HuH-7.5 (cell line): ENCODE measurements around the gene CDC42BPG.

Experiments
- DNase-seq: peaks from one replicate; pipeline ENCODE4 v3.0.0; 2011; ENCODE audit warnings: low spot score

Gene CDC42BPG

DNA sequence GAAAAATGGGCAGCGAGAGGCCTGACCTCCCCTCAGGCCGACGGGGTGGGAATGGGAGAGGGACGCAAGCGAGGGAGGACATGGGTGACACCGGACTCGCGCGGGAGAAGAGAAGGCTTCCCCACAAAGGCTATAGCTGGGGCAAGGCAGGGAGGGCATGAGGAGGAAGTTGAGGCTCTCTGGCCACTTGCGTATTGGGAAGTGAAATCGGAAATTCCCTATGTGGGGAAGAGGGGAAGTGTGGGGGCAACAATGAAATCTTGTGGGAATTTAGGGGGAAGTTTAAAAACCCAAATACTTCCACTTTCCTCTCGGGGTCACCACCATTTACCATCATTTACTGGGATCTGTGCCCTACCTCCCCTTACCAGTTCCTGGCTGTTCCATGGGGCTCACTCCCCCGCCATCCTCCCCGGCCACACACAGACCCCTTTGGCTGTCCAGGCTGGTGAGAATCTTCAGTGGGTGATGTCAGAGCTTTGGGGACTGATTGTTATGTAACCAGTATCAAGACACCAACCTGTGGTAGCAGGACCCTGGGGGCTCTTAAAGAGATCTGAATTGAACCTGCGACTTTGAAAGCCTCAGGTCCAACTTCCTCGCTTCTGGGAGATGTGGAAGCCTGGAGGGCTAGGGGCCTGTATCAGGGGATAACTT lies 34.9 kb upstream of the CDC42BPG start:
- DNase-seq = no peak

DNA sequence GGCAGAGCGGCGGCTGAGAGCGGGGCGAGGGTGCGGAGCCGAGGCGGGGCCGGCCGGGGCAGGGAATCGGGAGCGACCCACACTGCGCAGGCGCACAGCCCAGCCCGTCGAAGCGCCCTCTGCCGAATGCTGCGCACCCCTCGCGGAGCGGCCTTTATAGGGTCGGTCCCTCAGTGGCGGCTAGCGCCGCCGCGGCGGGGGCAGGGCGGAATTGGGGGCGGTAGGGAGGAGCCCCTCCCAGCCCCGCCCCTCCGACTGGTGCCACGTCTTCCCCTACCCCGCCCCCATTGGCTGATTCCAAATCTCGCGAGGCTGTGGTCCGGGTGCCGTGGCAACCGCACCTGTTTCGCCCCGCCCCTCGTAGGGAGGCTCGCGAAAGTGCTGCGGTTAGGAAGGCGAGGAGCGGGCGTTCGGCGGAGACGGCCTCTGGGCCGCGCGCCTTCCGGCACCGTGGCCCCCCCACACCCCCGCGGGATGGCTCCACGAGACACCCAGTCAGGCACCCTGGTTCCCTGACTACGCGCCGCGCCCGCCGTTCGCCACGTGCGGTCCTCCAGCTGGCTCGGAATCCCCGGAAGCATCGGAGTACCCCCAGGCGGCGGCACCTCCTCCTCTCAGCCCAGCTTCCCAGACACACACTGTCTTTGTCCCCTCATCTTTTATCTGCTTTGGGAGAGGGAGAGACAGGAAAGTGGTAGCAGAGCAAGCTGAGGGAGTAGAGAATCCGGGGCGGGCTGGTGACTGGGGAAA lies 34.2 kb upstream of the CDC42BPG start, which contains the start of gene EHD1:
Gene EHD1 (minus strand): TSS at position 128 of the 750 bp plus-strand sequence. CDS start 157 bp downstream, outside the sequence.
- peak; percentile 95 for DNase-seq

DNA sequence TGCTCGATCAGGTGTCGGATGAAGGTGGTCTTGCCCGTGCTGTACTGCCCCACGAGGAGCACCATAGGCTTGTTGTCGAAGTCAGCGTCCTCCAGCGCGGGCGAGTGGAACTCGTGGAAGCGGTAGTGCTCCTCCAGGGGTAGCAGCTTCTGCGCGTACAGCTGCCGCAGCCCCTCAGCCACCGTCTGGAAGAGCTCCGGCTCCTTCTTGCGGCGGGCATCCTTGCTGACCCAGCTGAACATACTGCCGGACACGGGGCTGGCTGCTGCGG lies 33.7 kb upstream of the CDC42BPG start:
- DNase-seq = no peak

DNA sequence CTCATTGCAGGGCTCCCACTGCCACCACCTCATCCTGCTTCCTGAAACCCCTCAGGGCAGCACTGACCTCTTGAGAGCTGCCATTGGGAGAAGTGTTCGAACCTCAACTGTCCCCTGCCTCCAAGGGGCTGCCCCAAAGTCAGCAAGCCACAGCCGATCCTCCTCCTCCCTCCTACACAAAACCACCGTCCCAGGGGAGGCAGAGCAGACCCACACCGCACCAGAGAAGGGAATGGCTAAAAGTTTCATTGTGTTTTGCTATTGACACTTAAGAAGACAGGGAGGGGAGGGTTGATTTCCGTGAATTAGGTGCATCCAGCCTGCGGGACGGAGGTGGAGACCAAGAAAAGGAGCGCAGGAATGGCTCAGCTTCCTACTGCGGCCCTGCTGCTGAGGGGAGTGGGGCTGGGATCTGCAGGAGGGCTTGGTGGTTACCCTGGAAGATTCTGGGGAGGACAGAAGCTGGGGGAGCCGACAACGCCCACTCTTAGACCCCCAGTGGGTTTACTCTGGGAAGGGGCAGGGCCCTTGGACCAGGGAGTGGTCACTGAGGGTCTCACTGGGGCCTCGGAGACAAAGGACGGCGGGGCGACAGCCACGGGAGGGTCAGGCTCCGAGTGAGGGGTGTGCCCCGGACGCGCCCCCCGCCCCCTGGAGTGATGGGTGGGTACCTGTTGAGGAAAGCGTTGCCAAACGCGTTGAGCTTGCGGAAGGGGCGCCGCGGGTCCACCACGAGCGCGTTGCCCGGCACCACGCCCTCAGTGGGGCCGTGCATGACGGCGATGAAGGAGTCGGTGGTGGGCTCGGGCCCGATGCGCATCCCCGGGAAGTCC lies 33.2 kb upstream of the CDC42BPG start:
- DNase-seq = no peak

DNA sequence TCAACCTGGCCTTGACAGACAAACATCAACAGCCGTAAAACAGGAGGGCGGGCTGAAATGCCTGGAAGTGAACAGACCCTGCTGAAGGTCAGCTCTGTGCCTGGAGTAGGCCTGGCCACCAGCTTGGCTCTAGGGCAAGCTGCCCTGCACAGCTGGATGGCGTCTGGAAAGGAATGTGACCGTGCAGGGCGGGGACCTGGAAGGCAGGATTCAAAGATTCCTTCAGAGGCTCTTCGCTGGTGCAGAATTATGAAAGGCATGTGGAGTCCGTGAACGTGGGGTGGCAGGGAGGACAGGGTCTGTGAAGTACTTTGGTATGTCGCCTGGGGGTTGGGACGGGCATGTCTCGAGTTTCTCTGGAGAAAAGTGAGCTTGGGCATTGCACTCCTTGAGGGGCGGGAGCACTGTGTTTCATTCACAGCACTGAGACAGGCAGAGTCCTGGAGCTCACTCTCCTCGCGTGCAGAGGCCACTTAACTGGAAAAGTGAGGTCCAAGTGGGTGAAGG lies 32.4 kb upstream of the CDC42BPG start:
- no peak for DNase-seq

DNA sequence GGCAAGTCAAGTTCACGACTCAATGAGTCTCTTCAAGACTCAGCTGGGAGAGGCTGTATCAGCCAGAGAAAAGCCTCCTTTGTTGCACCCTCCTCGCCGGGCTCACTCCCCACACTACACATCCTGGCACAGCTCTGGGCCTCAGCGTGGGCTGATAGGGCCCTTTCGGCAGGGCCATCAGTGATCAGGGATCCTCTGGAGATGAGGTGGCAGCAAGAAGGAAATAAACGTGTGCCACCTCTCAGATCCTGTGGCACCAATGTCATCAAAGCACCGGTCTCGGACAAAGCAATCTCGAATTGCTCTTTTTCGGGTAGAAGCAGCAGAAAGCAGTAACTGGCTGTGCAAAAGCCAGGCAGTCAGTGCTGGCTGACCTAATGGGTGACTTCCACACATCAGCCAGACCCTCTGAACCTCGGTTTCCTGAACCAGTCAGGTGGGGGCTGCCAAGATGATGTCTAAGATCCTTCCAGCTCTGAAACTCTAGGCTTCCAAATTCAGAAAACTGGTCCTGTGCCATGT lies 31.8 kb upstream of the CDC42BPG start:
- DNase-seq = no peak

DNA sequence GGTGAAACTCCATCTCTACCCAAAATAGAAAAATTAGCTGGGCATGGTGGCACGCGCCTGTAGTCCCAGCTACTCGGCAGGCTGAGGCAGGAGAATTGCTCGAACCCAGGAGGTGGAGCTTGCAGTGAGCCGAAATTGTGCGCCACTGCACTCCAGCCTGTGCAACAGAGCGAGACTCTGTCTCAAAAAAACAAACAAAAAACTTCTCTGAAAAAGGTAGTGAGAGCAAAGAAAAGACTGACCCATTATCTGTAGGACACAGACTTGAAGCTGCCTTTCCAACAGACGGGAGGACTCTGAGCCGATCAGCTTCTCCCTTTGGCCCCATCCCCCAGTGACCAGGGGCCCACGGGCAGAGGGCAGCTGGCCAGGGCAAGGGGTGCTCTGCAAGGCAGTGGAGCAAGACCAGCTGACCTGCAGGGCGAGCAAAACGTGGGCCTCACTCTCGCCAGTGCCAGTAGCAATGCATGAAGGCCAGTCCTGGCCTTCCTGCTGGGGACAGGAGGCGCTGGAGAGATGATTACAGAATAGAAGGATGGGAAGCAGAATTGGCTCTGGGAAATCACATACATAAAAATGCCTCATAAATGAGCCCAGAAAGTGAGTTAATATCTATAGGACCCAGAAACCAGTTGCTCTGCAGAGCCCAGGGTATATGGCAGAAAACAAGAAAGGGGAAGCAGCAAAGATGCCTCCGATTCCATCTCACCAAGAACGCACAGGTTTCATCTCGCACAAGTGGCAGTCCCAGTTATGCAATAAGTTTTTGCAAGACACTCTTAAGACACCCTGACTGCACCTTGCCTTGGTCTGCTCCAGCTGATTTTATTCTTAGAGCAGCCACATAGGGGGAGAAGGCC lies 31.1 kb upstream of the CDC42BPG start:
- DNase-seq = no peak

DNA sequence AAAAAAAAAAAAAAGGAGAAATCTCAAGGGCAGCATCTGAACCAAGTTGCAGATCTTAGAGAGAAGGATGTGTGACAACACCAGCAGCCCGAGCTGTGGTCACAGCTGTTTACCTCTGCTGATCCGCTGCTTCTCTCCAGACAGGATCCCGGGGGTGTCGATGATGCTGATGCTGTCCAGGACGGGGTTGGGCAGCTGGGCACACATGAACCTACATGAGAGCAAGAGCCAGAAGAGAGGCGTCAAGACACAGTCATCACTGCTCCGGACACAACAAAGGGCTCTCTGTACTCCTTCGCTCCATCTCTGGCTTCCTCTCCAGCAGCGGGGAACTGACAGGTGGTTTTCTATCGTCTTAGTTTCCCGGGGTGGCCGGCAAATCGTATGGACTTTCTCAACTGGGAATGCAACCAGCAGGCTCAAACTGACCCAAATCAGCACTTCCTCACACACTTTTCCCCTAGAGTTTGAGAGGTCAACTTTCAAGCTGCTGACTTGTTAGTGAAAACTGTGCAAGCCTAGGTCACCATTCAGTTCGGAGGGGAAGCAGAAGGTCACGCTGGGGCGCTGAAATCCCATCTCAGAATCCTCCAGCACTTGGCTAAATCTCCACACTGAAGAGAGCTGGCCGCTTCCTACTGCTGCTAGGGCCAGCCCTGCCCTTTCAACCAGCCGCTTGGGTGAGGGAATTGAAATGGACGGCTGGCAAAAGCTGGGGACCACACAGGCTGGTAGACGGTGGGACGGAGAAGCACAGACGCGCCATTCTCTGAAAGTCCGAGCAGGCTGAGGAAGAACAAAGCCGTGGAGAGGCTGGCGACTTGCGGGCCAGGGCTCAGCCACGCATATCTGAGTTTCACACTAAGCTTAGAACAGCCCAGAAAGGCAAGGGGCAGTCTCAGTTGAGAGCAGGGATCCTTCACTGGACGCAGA lies 30.1 kb upstream of the CDC42BPG start:
- no peak for DNase-seq

DNA sequence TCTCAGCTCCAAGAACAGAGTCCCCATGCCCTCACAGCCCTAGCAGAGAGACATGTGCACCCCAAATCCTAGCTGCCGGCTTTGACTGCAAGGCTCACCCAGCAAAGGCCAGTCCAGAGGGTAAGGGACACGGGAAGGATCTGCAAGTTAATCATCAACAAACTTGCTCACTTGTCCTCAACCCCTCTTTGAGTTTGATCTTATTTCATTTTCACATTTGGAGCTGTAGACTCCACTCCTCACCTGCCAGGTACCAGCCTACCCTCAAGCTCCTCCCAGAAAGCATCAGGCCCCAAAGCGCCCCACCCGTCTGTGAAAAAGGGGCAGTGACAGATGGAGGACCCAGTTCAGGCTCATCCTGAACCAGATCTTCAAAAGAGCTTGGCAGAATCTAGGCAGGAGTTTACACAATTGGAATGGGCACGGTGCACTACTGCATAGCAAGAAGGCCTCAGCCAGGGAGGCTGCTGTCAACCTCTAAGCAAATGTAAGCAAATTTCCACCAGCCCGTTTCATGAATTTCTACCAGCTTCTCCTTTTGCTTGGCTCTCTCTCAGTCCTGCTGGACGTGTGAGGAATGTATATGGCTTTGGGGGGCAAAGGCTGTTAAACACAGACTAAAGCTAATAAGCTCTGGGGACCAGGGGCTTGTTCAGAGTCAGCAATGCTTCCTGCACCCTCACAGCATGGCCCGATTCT lies 28.5 kb upstream of the CDC42BPG start:
- DNase-seq = no peak

DNA sequence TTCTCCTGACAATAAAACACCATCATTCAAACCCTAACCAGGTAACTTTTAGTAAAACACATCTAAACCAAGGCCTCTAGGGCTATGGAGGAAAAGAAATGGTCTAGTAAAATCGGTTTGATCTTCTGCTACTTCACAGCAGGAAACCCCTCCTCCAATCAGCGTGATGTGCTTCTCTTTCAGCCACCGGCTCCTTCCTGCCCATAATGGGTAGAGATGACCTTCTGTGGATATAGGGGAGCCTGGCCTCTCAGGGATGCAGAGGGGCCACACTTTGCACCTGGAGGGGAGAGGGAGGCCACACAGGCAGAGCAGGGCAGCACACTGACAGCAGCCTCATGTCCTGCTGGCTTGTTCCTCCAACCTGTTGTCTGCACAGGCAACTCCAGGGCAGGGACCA lies 27.0 kb upstream of the CDC42BPG start:
- DNase-seq = no peak

DNA sequence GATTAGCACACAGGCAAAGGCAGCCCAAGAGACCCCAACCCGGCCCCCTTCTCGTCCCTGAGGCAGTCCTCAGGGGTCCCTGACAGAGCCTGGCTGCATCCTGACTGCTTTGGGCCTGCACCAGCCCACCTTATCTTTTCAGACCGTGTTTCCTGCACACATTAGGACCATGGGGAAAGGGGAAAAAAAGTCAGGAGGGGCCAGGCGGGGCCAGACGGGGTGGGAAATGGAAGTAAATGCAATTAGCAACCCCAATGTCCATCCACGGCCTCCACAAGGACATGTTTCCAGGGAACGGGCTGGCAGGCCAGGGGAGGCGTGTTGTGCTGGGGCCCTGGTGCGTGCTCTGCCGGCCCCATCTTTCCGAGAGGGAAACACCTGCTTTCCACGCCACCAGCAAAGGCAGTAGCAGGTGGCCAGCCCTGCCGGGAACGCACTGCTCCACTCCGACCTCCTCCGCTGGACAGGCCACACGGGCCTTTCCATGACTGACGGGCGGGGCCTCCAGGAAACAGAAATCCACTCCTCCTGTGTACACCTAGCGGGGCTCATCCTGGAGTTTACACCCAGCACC lies 26.5 kb upstream of the CDC42BPG start:
- DNase-seq = no peak

DNA sequence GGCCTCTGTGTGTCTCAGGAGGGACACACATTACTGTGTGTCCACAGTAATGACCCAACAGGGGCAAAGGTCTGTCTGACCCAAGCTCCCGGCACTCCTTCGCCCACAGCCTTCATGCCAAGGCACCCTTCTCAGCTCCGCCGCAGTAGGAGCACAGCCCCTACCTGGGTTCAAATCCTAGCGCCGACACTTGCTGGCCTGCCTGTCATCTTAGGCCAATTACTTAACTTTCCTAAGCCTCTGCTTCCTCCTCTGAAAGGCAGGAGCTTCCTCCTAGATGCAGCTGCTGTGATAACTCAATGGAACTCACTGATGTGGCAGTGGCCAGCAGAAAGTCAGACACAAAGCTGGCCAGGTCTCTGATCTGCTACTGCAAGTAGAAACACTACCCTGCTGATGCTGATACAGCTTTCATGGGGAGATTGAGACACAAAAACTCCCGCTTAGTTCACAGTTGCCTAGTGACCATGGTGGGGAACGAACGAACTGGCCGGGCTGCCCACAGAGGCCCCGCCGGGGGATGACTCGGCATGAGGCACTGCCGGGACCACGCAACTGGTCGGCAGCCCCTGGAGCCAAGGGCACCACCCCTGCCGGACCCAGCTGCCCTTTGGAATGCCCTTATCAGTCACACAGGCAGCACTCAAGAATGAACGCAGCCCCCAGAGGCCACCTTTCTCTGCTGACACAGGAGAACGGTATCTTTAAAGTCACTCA lies 25.9 kb upstream of the CDC42BPG start:
- DNase-seq = peak; percentile 82

DNA sequence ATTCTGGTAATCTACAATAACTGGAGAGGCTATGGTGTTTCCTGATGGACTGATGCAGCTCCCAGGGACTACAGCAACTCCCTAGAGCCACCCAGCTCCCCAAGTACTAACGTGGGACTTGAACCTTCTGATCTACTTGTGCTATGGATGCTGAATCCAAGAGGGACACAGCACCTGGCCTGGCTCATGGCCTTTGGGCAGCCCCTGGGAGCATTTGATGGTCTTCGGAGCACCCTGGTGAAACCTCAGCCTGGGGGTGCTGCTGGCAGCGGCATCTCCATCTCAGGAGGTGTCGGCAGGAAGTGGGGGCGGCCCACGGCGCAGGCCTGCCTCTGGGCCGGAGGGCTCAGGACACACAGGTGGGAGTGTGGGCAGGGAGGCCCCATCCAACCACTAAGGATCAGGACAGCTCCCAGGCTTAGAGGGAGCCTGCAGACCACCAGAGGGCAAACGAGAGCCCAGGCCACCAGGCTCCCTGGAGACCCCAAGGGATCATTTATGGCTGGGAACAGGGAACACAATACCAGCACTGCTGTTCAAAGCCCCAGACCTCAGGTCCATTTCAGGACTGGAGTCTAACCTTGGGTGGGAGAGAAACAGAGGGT lies 25.2 kb upstream of the CDC42BPG start:
- DNase-seq = no peak

DNA sequence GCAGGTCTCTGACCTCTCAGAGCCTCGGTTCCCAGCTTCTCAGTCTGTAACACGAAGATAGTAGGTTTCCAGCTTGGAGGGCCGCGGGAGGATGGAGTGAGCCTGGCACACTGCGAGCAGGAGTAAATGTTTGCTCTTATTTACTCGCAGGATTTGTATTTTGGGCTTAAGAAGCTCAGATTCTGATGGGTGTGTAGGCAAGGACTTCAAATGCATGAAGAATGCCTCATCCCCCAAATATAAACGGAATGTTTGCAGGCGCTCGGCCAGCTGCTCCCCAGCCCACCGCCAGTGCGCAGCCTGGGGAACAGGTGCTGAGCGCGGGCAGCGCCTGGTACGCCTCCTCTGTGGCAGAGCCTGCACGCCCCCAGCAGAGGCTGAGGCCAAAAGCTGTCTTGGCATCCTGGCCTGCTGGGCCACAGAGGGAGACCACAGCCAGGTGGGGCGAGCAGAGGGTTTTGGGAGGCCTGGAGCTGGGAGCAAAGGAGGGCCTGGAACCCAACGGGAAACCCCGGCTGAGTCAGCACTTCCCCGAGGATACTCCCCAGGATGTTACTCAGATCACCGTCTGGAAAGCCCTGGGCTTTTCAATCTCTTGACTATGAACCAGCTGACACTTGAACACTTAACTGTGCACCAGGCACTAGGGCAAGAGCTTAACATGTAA lies 24.6 kb upstream of the CDC42BPG start:
- DNase-seq = no peak

DNA sequence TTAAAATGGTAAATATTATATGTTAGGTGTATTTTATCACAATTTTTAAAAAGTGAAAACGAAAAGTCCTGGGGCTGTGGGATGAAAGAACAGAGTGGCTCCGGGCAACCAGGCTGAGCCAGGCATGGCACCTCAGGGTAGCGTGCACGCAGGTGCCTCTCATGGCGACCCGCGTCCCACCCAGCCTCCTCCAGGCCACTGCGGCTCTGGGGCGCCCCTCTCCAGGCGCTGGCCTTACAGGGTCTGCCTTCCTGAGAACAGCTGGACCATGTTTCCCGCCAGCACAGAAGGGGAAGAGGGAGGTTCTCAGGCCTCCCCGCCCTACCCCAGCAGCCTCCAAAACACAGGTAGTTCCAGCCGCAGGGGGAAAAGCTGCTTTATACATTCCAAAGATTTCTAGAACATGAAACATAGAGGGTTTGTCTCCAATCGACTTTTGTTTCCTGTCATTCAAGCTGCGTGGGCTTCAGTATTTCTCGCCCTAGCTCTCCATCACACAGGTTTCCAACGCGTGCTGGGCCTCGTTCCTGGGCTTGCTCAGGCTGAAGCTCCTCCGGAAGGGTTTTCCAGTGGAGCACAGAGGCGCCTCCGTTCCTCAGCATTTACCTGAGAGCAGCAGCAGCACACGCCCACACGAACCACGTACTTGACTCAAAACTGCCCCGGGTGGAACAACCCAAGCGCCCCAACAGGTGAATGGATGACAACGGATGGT lies 23.5 kb upstream of the CDC42BPG start:
- DNase-seq = no peak

DNA sequence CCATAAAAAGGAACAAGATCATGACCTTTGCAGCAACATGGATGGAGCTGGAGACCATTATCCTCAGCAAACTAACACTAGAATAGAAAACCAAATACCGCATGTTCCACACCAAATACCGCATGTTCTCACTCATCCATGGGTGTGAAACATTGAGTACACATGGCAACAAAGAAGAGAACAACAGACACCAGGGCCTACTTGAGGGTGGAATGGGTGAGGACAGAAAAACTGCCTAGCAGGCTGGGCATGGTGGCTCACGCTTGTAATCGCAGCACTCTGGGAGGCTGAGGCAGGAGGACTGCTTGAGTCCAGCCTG lies 21.7 kb upstream of the CDC42BPG start:
- DNase-seq = no peak
